VCaP (cell line): ENCODE measurements around the gene CYGB.
A peak's percentile ranks its signal among the peaks of the same experiment; 100 is the strongest.

Experiments
- H3K27ac ChIP-seq: fragments of 450-650 bp; 2 replicates; pipeline ENCODE4 v1.5.1; 2017
- CTCF ChIP-seq: fragments of 450-650 bp; conservative IDR thresholded peaks from 2 replicates; pipeline ENCODE4 v1.5.1; 2017; ENCODE audit warnings: mild to moderate bottlenecking, moderate library complexity

CYGB gene

GRCh38 chr17:76502341-76503211 is 34.9 kb downstream of the CYGB start:
- peak overlapping the region; percentile 63; the same call in 1 of the 2 replicates for H3K27ac ChIP-seq
- no peak for TF ChIP-seq CTCF

GRCh38 chr17:76501827-76502307 is 35.6 kb downstream of the CYGB start:
- TF ChIP-seq CTCF, result no peak
- peak overlapping the region; percentile 63; the same call in 1 of the 2 replicates for H3K27ac ChIP-seq

- TF ChIP-seq CTCF, result no peak
- peak within 1 kb of the TSS; percentile 63 for H3K27ac ChIP-seq
Observed at GRCh38 chr17:76501018-76501826, 36.3 kb downstream of the CYGB start, which contains the start of gene RHBDF2. Gene RHBDF2, minus strand, starts transcription at chr17:76501423. Its CDS starts 19,899 bp downstream, at chr17:76481524.

- peak overlapping the region; percentile 63 for H3K27ac ChIP-seq
- no peak for TF ChIP-seq CTCF
Observed at GRCh38 chr17:76500747-76501017, 36.8 kb downstream of the CYGB start.

- no peak for TF ChIP-seq CTCF
- H3K27ac ChIP-seq, result peak overlapping the region; percentile 63; the same call in 1 of the 2 replicates
Observed at GRCh38 chr17:76500074-76500746, 37.3 kb downstream of the CYGB start.

- no peak overlapping the region for H3K27ac ChIP-seq
- no peak for TF ChIP-seq CTCF
Observed at GRCh38 chr17:76499267-76499667, 38.2 kb downstream of the CYGB start.

GRCh38 chr17:76498876-76499251 is 38.6 kb downstream of the CYGB start:
- no peak overlapping the region for H3K27ac ChIP-seq
- TF ChIP-seq CTCF, result no peak
